ENCODE results near the gene ZKSCAN4. TPM values are rescaled to one million over a fixed set of nuclear protein-coding genes. Genes with fewer than 3 reads are reported as not detected.

Gene ZKSCAN4
- total and polyA plus RNA-seq, 2 of the 8 experiments (the other 6 are each of a cell fraction or from before 2014, with no cell fraction given) = 2.2 to 6.6 TPM

GRCh38 chr6:28243946-28244345 is 8.1 kb downstream of the ZKSCAN4 start:
- Histone ChIP-seq H3K14ac (ENCODE audit: insufficient read length) (no peak overlapping the region), H3K4me3 (ENCODE audit: extremely low read depth in 1 of 4, insufficient read depth in 2 of 4, low read depth in 3 of 4, low read length in 4 of 4) (no peak overlapping the region), H3K79me2 (ENCODE audit: control insufficient read depth in 1 of 2, insufficient read depth in 2 of 2, low read length in 2 of 2) (no peaks in the 10 kb centered on the region), H2BK5ac (ENCODE audit: low read depth, low read length) (no peak overlapping the region), H2BK15ac (ENCODE audit: low read length) (no peak overlapping the region), H3K27me3 (replicated peaks in 1 of 4; ENCODE audit: control insufficient read depth in 3 of 4, extremely low read depth in 1 of 4, insufficient read depth in 3 of 4, low read length in 3 of 4) (no peaks in the 10 kb centered on the region), H4K20me1 (replicated peaks in 1 of 2; ENCODE audit: control insufficient read depth in 1 of 2, insufficient read depth in 2 of 2, low read length in 2 of 2) (no peaks in the 10 kb centered on the region), H2AFZ (ENCODE audit: low read length) (no peak overlapping the region), H4K8ac (ENCODE audit: extremely low read depth, insufficient read depth, low read length) (no peak overlapping the region), H3K36me3 (ENCODE audit: control insufficient read depth in 2 of 4, insufficient read depth in 4 of 4, low read length in 3 of 4) (peaks cover 6 to 23% (median 17%) of the 10 kb centered on the region in 4 experiments; a peak in 7 of 8 replicates), H4K5ac (ENCODE audit: insufficient read length, low read depth, low read length) (no peak overlapping the region), H3K79me1 (ENCODE audit: low read depth, low read length) (no peaks in the 10 kb centered on the region), H3K4me2 (ENCODE audit: insufficient read depth in 1 of 2, low read depth in 2 of 2, low read length in 2 of 2) (no peak overlapping the region), H4K91ac (replicated peaks; ENCODE audit: insufficient read length, low read length) (no peak overlapping the region), H3K23ac (ENCODE audit: insufficient read length) (no peak overlapping the region), H3K27ac (ENCODE audit: low read depth, low read length) (no peak overlapping the region), H2AK5ac (ENCODE audit: low read depth, low read length) (no peak overlapping the region), H3K23me2 (ENCODE audit: low read depth, low read length) (no peaks in the 10 kb centered on the region), H2BK20ac (ENCODE audit: low read length) (no peak overlapping the region), H2BK120ac (replicated peaks; ENCODE audit: low read depth, low read length) (no peak overlapping the region), H3K18ac (ENCODE audit: extremely low read depth, low read length) (no peak overlapping the region), H2BK12ac (ENCODE audit: low read depth, low read length) (no peak overlapping the region), H3K4ac (replicated peaks; ENCODE audit: insufficient read length, low read depth, low read length) (no peak overlapping the region), H3K56ac (replicated peaks; ENCODE audit: insufficient read length, low read depth, low read length) (no peak overlapping the region), H3K9me3 (ENCODE audit: insufficient read depth in 2 of 2, low read depth in 1 of 2, low read length in 1 of 2) (no peaks in the 10 kb centered on the region), H3K4me1 (replicated peaks in 1 of 4; ENCODE audit: control insufficient read depth in 3 of 4, insufficient read depth in 4 of 4, low read length in 3 of 4) (no peaks in the 10 kb centered on the region), H3K9ac (replicated peaks in 1 of 4; ENCODE audit: extremely low read depth in 1 of 4, low read depth in 3 of 4, low read length in 3 of 4) (no peak overlapping the region)
- ChIA-PET POLR2A (ENCODE audit: partially characterized antibody) (interaction anchor here (1.3 kb wide), 1 partner anchor 10 kb away, joined by 3 read pairs; no protein-coding TSS in a partner anchor), CTCF (ENCODE audit: partially characterized antibody) (no interaction called here)
- DNase-seq (ENCODE audit: low read depth in 1 of 2, low spot score in 2 of 2) (no peak), FAIRE-seq (no peak)
- 74% methylated on average over 3 of the region's 3 CpGs; no CpG with 5 or more reads in 1 of the 2 experiments for WGBS, 2 experiments (ENCODE audit: extremely low coverage in 1 of 2, insufficient coverage in 1 of 2, insufficient read length in 1 of 2, insufficient replicate concordance in 2 of 2, low coverage in 1 of 2, low lambda C conversion rate in 2 of 2, missing lambda C conversion rate in 1 of 2)
- TF ChIP-seq ATF3 (IDR thresholded peaks at IDR 0.05; ENCODE audit: insufficient read depth, low read depth, low read length) (no peak), MAX (IDR thresholded peaks at IDR 0.05) (no peak), CTBP2 (IDR thresholded peaks at IDR 0.05; ENCODE audit: borderline replicate concordance, insufficient read depth, insufficient read length, low read length) (no peak), SP1 (IDR thresholded peaks at IDR 0.05; ENCODE audit: low read depth, low read length) (no peak), BRCA1 (IDR thresholded peaks at IDR 0.05; ENCODE audit: low read depth, low read length) (no peak), EP300 (IDR thresholded peaks at IDR 0.05; ENCODE audit: borderline replicate concordance in 1 of 2, low read depth in 2 of 2, low read length in 2 of 2) (no peak), E2F6 (IDR thresholded peaks at IDR 0.05) (no peak), MAFK (IDR thresholded peaks at IDR 0.05; ENCODE audit: low read depth, low read length) (no peak), CREB1 (IDR thresholded peaks at IDR 0.05) (no peak), SRF (IDR thresholded peaks at IDR 0.05; ENCODE audit: low read depth, low read length) (no peak), RFX5 (IDR thresholded peaks at IDR 0.05; ENCODE audit: borderline replicate concordance, low read depth, low read length) (no peak), BACH1 (IDR thresholded peaks at IDR 0.05; ENCODE audit: low read length) (no peak), YY1 (IDR thresholded peaks at IDR 0.05; ENCODE audit: low read depth, low read length) (no peak), ZNF274 (IDR thresholded peaks at IDR 0.05; ENCODE audit: borderline replicate concordance, extremely low read depth, low read length) (no peak)
